Sigmoid colon (tissue), 7 donors: ENCODE results near the gene ZNF778. TPM values are rescaled to one million over a fixed set of nuclear protein-coding genes. Genes with fewer than 3 reads are reported as not detected.

Experiments
- DNase-seq: peaks from one replicate; pipeline ENCODE4 v3.0.0-alpha.2; 2019
- H3K27ac ChIP-seq, 4 donors: fragments of 200-600 bp; sonication (generic); one replicate each; pipeline ENCODE4 v1.5.1; 2016 to 2019; ENCODE audit warnings: mild to moderate bottlenecking in 1 of 4
- H3K27me3 ChIP-seq, 3 donors: fragments of 200-600 bp; sonication (generic); one replicate each; pipeline ENCODE4 v1.5.1; 2019; ENCODE audit warnings: mild to moderate bottlenecking in 1 of 3
- H3K36me3 ChIP-seq, 4 donors: fragments of 200-600 bp; sonication (generic); one replicate each; pipeline ENCODE4 v1.5.1; 2016 to 2019
- H3K4me1 ChIP-seq, 4 donors: fragments of 200-600 bp; sonication (generic); one replicate each; pipeline ENCODE4 v1.5.1; 2017 to 2019
- H3K4me3 ChIP-seq, 4 donors: fragments of 200-600 bp; sonication (generic); one replicate each; pipeline ENCODE4 v1.5.1; 2017 to 2019; ENCODE audit warnings: mild to moderate bottlenecking in 2 of 4, moderate library complexity in 1 of 4
- H3K9me3 ChIP-seq, 4 donors: fragments of 200-600 bp in 3 of 4; sonication (generic) in 3 of 4; one replicate each; pipeline versions ENCODE4 v1.5.1 to v1.6.1; 2013 to 2019
- EP300 ChIP-seq, 4 donors: sonication (generic); formaldehyde crosslinking; IDR thresholded peaks; one replicate each; pipeline ENCODE4 v1.6.1; 2017; ENCODE audit warnings: antibody characterized with exemption in 4 of 4
- POLR2A ChIP-seq, 2 donors: fragments of 450-650 bp; IDR thresholded peaks; one replicate each; pipeline ENCODE4 v1.6.1; 2016; ENCODE audit warnings: antibody characterized with exemption in 2 of 2, mild to moderate bottlenecking in 2 of 2, moderate library complexity in 2 of 2
- POLR2AphosphoS5 ChIP-seq, 4 donors: sonication (generic); formaldehyde crosslinking; IDR thresholded peaks; one replicate each; pipeline ENCODE4 v1.6.1; 2017; ENCODE audit warnings: antibody characterized with exemption in 4 of 4
- WGBS, 2 donors: extraction: QIAGEN DNeasy Blood & Tissue Kit; methylation state at CpG; one replicate each; pipeline ENCODE4 v1.1.7; 2013; 5-methylcytosine and 5-hydroxymethylcytosine counted together
- intact Hi-C: fragments of 100-400 bp; cut with DNase I; formaldehyde crosslinking; loops from one replicate; pipeline ENCODE4 v1.15.1; 2023
- polyA plus RNA-seq, 3 donors: library from polyadenylated mRNA; stranded (reverse); fragments of 200-250 nt; gene quantifications; one replicate each; pipeline ENCODE4 v1.2.3, GENCODE V29; 2013
- total RNA-seq, 4 donors: library from RNA; depleted of rRNA; stranded (reverse); fragments of >200 nt; gene quantifications; one replicate each; pipeline ENCODE4 v1.1.0, GENCODE V29; 2016
- TF ChIP-seq, protein P1 (sequence below), 4 experiments: fragments of 450-650 bp in 3 of 4; fragments of 200-600 bp in 1 of 4; IDR thresholded peaks; one replicate each; pipeline ENCODE4 v1.5.1; 2016 to 2019; ENCODE audit warnings: antibody characterized with exemption in 4 of 4, mild to moderate bottlenecking in 3 of 4, moderate library complexity in 2 of 4
- donor health status: healthy with polysubstance abuse.
- donor health status: Bipolar disorder and iron deficiency.
- donor health status: healthy.

The ZNF778 gene
- total and polyA plus RNA-seq, 7 donors = 0.69 to 96.1 (median 12.2) TPM

- H3K27me3 ChIP-seq = peaks cover 42 to 75% (median 72%) of the 10 kb centered on the region in 3 donors
- WGBS, 2 donors = 11 to 21% methylated on average over 28 of the region's 28 CpGs
- H3K36me3 ChIP-seq = no peaks in the 10 kb centered on the region
- TF ChIP-seq EP300 (IDR thresholded peaks at IDR 0.05) (no peak), POLR2A (IDR thresholded peaks at IDR 0.05) (no peak), POLR2AphosphoS5 (IDR thresholded peaks at IDR 0.05) (no peak)
- TF ChIP-seq, protein P1, sequence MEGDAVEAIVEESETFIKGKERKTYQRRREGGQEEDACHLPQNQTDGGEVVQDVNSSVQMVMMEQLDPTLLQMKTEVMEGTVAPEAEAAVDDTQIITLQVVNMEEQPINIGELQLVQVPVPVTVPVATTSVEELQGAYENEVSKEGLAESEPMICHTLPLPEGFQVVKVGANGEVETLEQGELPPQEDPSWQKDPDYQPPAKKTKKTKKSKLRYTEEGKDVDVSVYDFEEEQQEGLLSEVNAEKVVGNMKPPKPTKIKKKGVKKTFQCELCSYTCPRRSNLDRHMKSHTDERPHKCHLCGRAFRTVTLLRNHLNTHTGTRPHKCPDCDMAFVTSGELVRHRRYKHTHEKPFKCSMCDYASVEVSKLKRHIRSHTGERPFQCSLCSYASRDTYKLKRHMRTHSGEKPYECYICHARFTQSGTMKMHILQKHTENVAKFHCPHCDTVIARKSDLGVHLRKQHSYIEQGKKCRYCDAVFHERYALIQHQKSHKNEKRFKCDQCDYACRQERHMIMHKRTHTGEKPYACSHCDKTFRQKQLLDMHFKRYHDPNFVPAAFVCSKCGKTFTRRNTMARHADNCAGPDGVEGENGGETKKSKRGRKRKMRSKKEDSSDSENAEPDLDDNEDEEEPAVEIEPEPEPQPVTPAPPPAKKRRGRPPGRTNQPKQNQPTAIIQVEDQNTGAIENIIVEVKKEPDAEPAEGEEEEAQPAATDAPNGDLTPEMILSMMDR (IDR thresholded peaks at IDR 0.05) = no peak
- H3K4me1 ChIP-seq = peaks cover 0 to 26% (median 18%) of the 10 kb centered on the region in 4 donors
- DNase-seq = no peak
- intact Hi-C loops = no loop called here
- peak within 1 kb of the TSS in 3 of 4 donors; percentile 17 to 30 (median 28) for H3K4me3 ChIP-seq
- H3K9me3 ChIP-seq = peaks cover 0 to 3% (median 1%) of the 10 kb centered on the region in 4 donors
- no peak within 1 kb of the TSS for H3K27ac ChIP-seq
These were observed 17.2 kb upstream of the ZNF778 start, which contains the start of gene SLC22A31 for GRCh38 chr16:89200124-89200849. SLC22A31 (minus strand) TSS chr16:89200537; CDS start chr16:89200501, 36 bp downstream.

DNA sequence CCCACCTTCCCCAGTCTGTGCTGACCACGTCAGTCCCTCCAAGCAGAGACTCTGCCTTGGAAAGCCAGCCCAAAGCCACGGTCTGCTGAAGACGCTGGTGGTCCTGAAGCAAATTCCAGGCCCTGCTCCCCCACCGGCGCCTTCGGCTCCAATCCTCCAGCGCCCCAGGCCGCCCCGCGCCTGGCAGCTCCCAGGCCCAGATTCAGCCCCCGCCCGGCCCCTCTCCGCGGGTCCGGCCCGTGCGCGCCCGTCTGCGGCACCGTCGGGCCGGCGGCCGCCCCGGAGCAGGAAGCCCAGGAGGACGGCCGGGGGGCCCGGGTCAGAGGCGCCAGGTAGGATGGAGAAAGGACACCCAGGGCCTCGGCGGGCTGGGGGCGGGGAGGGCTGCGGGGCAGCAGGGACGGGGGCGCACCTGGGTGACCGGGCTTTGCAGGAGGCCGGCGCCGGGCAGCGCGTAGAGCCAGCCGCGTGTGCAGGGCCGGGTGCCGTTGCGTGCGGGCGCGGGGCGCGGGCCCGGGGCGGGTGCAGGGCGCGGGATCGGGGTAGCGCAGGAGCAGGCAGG, 16.6 kb upstream of the ZNF778 start:
- WGBS, 2 donors = 3 to 5% methylated on average over 58 of the region's 58 CpGs
- Histone ChIP-seq H3K36me3 (no peaks in the 10 kb centered on the region), H3K4me3 (peak overlapping the region in 3 of 4 donors; percentile 17 to 30 (median 28)), H3K4me1 (peaks cover 0 to 26% (median 18%) of the 10 kb centered on the region in 4 donors), H3K27me3 (peaks cover 42 to 81% (median 76%) of the 10 kb centered on the region in 3 donors), H3K9me3 (peaks cover 0 to 3% (median 1%) of the 10 kb centered on the region in 4 donors), H3K27ac (no peak overlapping the region)
- intact Hi-C loops = no loop called here
- no peak for DNase-seq
- no peak for TF ChIP-seq POLR2A (IDR thresholded peaks at IDR 0.05)
- TF ChIP-seq, protein P1 (IDR thresholded peaks at IDR 0.05) = no peak
- no peak for TF ChIP-seq POLR2AphosphoS5 (IDR thresholded peaks at IDR 0.05)
- no peak for TF ChIP-seq EP300 (IDR thresholded peaks at IDR 0.05)

DNA sequence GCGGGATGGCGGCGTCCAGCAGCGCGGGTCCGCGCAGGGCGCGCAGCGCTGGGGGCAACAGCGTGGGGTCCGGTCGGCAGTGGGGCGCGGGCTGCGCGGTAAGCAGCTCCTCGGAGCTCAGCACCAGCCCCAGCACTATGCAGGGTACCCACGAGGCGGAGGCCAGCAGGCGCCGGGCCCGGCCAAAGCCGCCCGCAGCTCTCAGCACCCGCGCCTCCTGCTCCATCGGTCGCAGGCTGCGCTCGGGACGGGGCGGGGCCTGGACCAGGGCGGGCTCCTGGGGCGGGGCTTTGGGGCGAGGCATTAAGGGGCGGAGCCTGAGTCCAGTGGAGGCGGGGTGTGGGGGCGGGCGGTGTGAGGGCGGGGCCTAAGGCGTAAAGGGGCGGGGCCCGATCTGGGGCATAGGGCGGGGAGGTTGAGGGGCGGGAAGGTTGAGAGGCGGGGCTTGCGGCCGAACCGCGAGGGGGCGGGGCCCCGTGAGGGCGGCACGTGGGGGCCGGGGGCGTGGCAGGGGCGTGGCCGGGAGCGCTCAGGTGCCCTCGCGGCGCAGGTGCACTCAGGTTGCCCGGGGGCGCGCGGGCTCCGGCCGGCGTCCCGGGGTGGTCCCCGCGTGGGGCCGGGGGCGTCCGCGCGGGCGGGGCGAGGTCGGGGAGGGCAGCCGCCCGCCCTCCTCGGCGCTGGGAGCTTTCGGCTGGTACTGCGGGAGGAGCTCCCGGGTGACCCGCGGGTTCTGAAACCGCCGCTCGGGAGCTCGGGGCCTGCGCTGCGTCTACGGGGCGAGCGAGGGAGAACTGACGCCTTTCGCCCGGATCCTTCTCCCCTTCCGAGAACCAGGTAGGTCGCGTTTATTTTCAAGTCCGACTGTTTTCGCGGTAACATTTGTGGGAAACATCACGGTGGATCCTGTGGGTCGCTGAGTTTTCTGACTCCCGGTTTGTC, 15.8 kb upstream of the ZNF778 start:
- no peak overlapping the region for H3K27ac ChIP-seq
- peaks cover 0 to 26% (median 18%) of the 10 kb centered on the region in 4 donors for H3K4me1 ChIP-seq
- intact Hi-C loops = no loop called here
- no peaks in the 10 kb centered on the region for H3K36me3 ChIP-seq
- WGBS, 2 donors = 2% methylated on average over 111 of the region's 111 CpGs
- H3K4me3 ChIP-seq = peak overlapping the region in 3 of 4 donors; percentile 17 to 30 (median 28)
- peak; percentile 75 for DNase-seq
- TF ChIP-seq, protein P1 (IDR thresholded peaks at IDR 0.05) = no peak
- no peak for TF ChIP-seq EP300 (IDR thresholded peaks at IDR 0.05)
- no peak for TF ChIP-seq POLR2AphosphoS5 (IDR thresholded peaks at IDR 0.05)
- no peak for TF ChIP-seq POLR2A (IDR thresholded peaks at IDR 0.05)
- peaks cover 0 to 3% (median 1%) of the 10 kb centered on the region in 4 donors for H3K9me3 ChIP-seq
- H3K27me3 ChIP-seq = peaks cover 42 to 84% (median 76%) of the 10 kb centered on the region in 3 donors

- TF ChIP-seq, protein P1 (IDR thresholded peaks at IDR 0.05) = no peak
- no peak for TF ChIP-seq POLR2A (IDR thresholded peaks at IDR 0.05)
- no peak for TF ChIP-seq POLR2AphosphoS5 (IDR thresholded peaks at IDR 0.05)
- TF ChIP-seq EP300 (IDR thresholded peaks at IDR 0.05) = no peak
- Histone ChIP-seq H3K36me3 (no peaks in the 10 kb centered on the region), H3K27ac (no peak overlapping the region), H3K27me3 (peaks cover 42 to 92% (median 76%) of the 10 kb centered on the region in 3 donors), H3K4me3 (peak overlapping the region in 2 of 4 donors; percentile 28 to 30), H3K9me3 (peaks cover 0 to 3% (median 1%) of the 10 kb centered on the region in 4 donors), H3K4me1 (peaks cover 0 to 26% (median 18%) of the 10 kb centered on the region in 4 donors)
- DNase-seq = no peak
- intact Hi-C loops = no loop called here
- 48 to 52% methylated on average over 49 of the region's 49 CpGs for WGBS, 2 donors
These were observed 14.9 kb upstream of the ZNF778 start for GRCh38 chr16:89202422-89203215.
